Astrocyte of the cerebellum (primary cell): ENCODE measurements around the gene HLCS.

ENCODE experiments used
- DNase-seq: peaks from one replicate; pipeline ENCODE4 v3.0.0-alpha.2; 2011; ENCODE audit warnings: low read depth
- H3K4me3 ChIP-seq: 2 replicates; pipeline ENCODE4 v1.5.1; 2011; ENCODE audit warnings: mild to moderate bottlenecking, low read depth, low read length, moderate library complexity
- CTCF ChIP-seq: IDR thresholded peaks from 2 replicates; pipeline ENCODE4 v1.5.1; 2012; ENCODE audit warnings: low read length, low read depth, moderate library complexity, mild to moderate bottlenecking; ENCODE audit errors: missing control alignments
- in situ Hi-C: cut with HindIII; loops from 2 replicates; pipeline ENCODE4 v1.10.0; 2017; ENCODE audit warnings: low sequenced_read_pairs

Gene HLCS

GRCh38 chr21:36892201-36892600, 74.3 kb downstream of the HLCS start:
- no peak overlapping the region for H3K4me3 ChIP-seq
- in situ Hi-C loops = no loop called here
- no peak for TF ChIP-seq CTCF
- no peak for DNase-seq

- TF ChIP-seq CTCF = no peak
- no peak overlapping the region for H3K4me3 ChIP-seq
- no peak for DNase-seq
- in situ Hi-C loops = no loop called here
These were observed 74.8 kb downstream of the HLCS start for GRCh38 chr21:36891692-36892091.

- DNase-seq = no peak
- in situ Hi-C loops = no loop called here
- no peak for TF ChIP-seq CTCF
- H3K4me3 ChIP-seq = no peak overlapping the region
These were observed 75.3 kb downstream of the HLCS start for GRCh38 chr21:36891121-36891520.

GRCh38 chr21:36890086-36890485, 76.4 kb downstream of the HLCS start:
- no peak overlapping the region for H3K4me3 ChIP-seq
- TF ChIP-seq CTCF = no peak
- DNase-seq = no peak
- in situ Hi-C loops = no loop called here

- H3K4me3 ChIP-seq = no peak overlapping the region
- in situ Hi-C loops = no loop called here
- DNase-seq = no peak
- TF ChIP-seq CTCF = no peak
These were observed 77.1 kb downstream of the HLCS start for GRCh38 chr21:36889401-36889800.

- H3K4me3 ChIP-seq = no peak overlapping the region
- in situ Hi-C loops = no loop called here
- DNase-seq = no peak
- TF ChIP-seq CTCF = no peak
These were observed 78.0 kb downstream of the HLCS start for GRCh38 chr21:36888466-36888865.

- in situ Hi-C loops = no loop called here
- TF ChIP-seq CTCF = no peak
These were observed 78.5 kb downstream of the HLCS start for GRCh38 chr21:36887963-36888362.

More at GRCh38 chr21:36887963-36888362, 78.5 kb downstream of the HLCS start:
- no peak overlapping the region for H3K4me3 ChIP-seq
- DNase-seq = no peak
